Heart right ventricle (tissue), 16 donors: ENCODE results near the gene MCTP1. TPM values are rescaled to one million over a fixed set of nuclear protein-coding genes. Genes with fewer than 3 reads are reported as not detected.

Source experiments
- ATAC-seq, 8 donors: fragments of 200-7000 bp; cut with Tn5 transposase; one replicate each; pipeline ENCODE4 v1.9.1; 2020; ENCODE audit warnings: mild to moderate bottlenecking in 8 of 8, moderate library complexity in 8 of 8, moderate number of reproducible peaks in 1 of 8
- DNase-seq, 2 donors: peaks; one replicate each; pipeline ENCODE4 v3.0.0-alpha.2; 2020
- H3K27ac ChIP-seq, 10 donors: fragments of 200-600 bp; sonication (generic) in 2 of 10; one replicate each; pipeline versions ENCODE4 v1.5.0 to v1.8.0; 2020 to 2022; ENCODE audit warnings: mild to moderate bottlenecking in 3 of 10
- H3K27me3 ChIP-seq, 7 donors: fragments of 200-600 bp; one replicate each; pipeline ENCODE4 v1.8.0; 2021 to 2022; ENCODE audit warnings: mild to moderate bottlenecking in 2 of 7
- H3K36me3 ChIP-seq, 9 donors: fragments of 200-600 bp; sonication (generic) in 1 of 9; one replicate each; pipeline versions ENCODE4 v1.5.0 to v1.8.0; 2020 to 2022; ENCODE audit warnings: mild to moderate bottlenecking in 2 of 9
- H3K4me1 ChIP-seq, 9 donors: fragments of 200-600 bp; sonication (generic) in 1 of 9; one replicate each; pipeline versions ENCODE4 v1.5.0 to v1.8.0; 2020 to 2022; ENCODE audit warnings: mild to moderate bottlenecking in 4 of 9
- H3K4me3 ChIP-seq, 10 donors: fragments of 200-600 bp; sonication (generic) in 2 of 10; one replicate each; pipeline versions ENCODE4 v1.5.0 to v1.8.0; 2020 to 2022; ENCODE audit warnings: mild to moderate bottlenecking in 7 of 10, moderate library complexity in 2 of 10
- H3K9me3 ChIP-seq, 11 donors: fragments of 200-600 bp in 10 of 11; sonication (generic) in 2 of 11; one replicate each; pipeline versions ENCODE4 v1.5.0 to v1.8.0; 2013 to 2022; ENCODE audit warnings: mild to moderate bottlenecking in 2 of 11, control low read depth in 1 of 11, moderate library complexity in 1 of 11
- CTCF ChIP-seq, 9 donors: fragments of 200-600 bp; sonication (generic) in 2 of 9; IDR thresholded peaks; one replicate each; pipeline versions ENCODE4 v1.5.0 to v1.8.0; 2021 to 2022; ENCODE audit warnings: antibody characterized with exemption in 9 of 9, mild to moderate bottlenecking in 5 of 9, moderate library complexity in 1 of 9
- WGBS, 2 donors: extraction: QIAGEN DNeasy Blood & Tissue Kit; methylation state at CpG; one replicate each; pipeline ENCODE4 v1.1.7; 2013; ENCODE audit warnings: inconsistent platforms in 1 of 2; 5-methylcytosine and 5-hydroxymethylcytosine counted together
- intact Hi-C, 10 donors: fragments of 100-400 bp; cut with DNase I; formaldehyde crosslinking; loops; one replicate each; pipeline versions ENCODE4 v1.11.1 to v1.14.2; 2022
- polyA plus RNA-seq, 2 donors: library from polyadenylated mRNA; stranded (reverse); fragments of 200-250 nt; gene quantifications; one replicate each; pipeline ENCODE4 v1.2.3, GENCODE V29; 2013
- total RNA-seq, 10 donors: library from RNA; stranded (reverse); fragmentation: NEBNext Ultra II Directional in 3 of 10; extraction: Animal tissue kit (Norgen Biotek cat#: 25700) in 3 of 10; gene quantifications; one replicate each; pipeline versions ENCODE4 v1.2.1 to v1.2.4, GENCODE V29; 2021 to 2023
- donor health status: Arrhythmogenic right ventricular cardiomyopathy.
- donor health status: ischemic (EF 13 %, LVEDD 7.1; RV severe dilation, severe dysfunction).
- donor health status: healthy with polysubstance abuse.
- donor health status: DM: no; HTN: yes; CAD: no.
- donor health status: DM: no; HTN: no; CAD: no.
- donor health status: ischemic (EF 25% LVEDD 6.9; RV normal size, moderate dysfunction).
- donor health status: ischemic (EF 25% LVEDD 5.7; RV mildly dilated, moderate dysfunction).
- donor health status: healthy.
- donor health status: DM: yes; HTN: yes; CAD: no.
- donor health status: Ischemic cardiomyopathy.
- donor health status: ischemic (EF 35%, LVEDD 5.7; RV mildly dilated, moderate dysfunction).
- donor health status: nonischemic (EF 11% LVEDD 7.7; RV severe dilation, severe dysfunction).
- donor health status: DM: yes; HTN: yes; CAD: no.
- donor health status: PGD.
- donor health status: ischemic (EF 29% LVEDD 5.4; RV normal size, mild dysfunction).
- donor health status: nonischemic (EF 23%, LVEDD 6.1; RV moderate dilation, normal function).

The MCTP1 gene
- total and polyA plus RNA-seq, 12 donors, result 1.3 to 19.7 (median 5.3) TPM

GRCh38 chr5:95229646-95230045 lies 55.2 kb downstream of the MCTP1 start:
- Histone ChIP-seq H3K4me3 (no peak overlapping the region), H3K9me3 (peaks cover 0 to 22% (median 4%) of the 10 kb centered on the region in 11 donors), H3K36me3 (no peaks in the 10 kb centered on the region), H3K27me3 (no peaks in the 10 kb centered on the region), H3K27ac (no peak overlapping the region), H3K4me1 (no peaks in the 10 kb centered on the region)
- intact Hi-C loops, result loop anchor here in 1 of 10 donors (10.0 kb wide), 1 partner anchor 265 kb away; no protein-coding TSS in a partner anchor
- TF ChIP-seq CTCF (IDR thresholded peaks at IDR 0.05), result no peak
- ATAC-seq, result no peak
- DNase-seq, result no peak
- WGBS, 2 donors, result 93 to 98% methylated on average over 2 of the region's 2 CpGs

GRCh38 chr5:95224701-95225459 lies 60.0 kb downstream of the MCTP1 start:
- no peaks in the 10 kb centered on the region for H3K27me3 ChIP-seq
- H3K4me1 ChIP-seq, result no peaks in the 10 kb centered on the region
- DNase-seq (no peak), ATAC-seq (no peak)
- no peaks in the 10 kb centered on the region for H3K36me3 ChIP-seq
- intact Hi-C loops, result no loop called here
- H3K27ac ChIP-seq, result no peak overlapping the region
- H3K9me3 ChIP-seq, result peaks cover 0 to 2% (median 0%) of the 10 kb centered on the region in 11 donors
- H3K4me3 ChIP-seq, result no peak overlapping the region
- no peak for TF ChIP-seq CTCF (IDR thresholded peaks at IDR 0.05)

- no peak for ATAC-seq
- H3K4me1 ChIP-seq, result no peaks in the 10 kb centered on the region
- intact Hi-C loops, result no loop called here
- H3K36me3 ChIP-seq, result no peaks in the 10 kb centered on the region
- no peak overlapping the region for H3K27ac ChIP-seq
- no peak for TF ChIP-seq CTCF (IDR thresholded peaks at IDR 0.05)
- DNase-seq, result no peak
- no peak overlapping the region for H3K4me3 ChIP-seq
- H3K27me3 ChIP-seq, result no peaks in the 10 kb centered on the region
- peaks cover 0 to 2% (median 0%) of the 10 kb centered on the region in 11 donors for H3K9me3 ChIP-seq
- 90% methylated on average over 2 of the region's 2 CpGs for WGBS, 2 donors
Measured at GRCh38 chr5:95223566-95224258, 61.2 kb downstream of the MCTP1 start.

GRCh38 chr5:95222836-95223235 lies 62.1 kb downstream of the MCTP1 start:
- H3K4me3 ChIP-seq, result no peak overlapping the region
- no peak for DNase-seq
- ATAC-seq, result no peak
- H3K4me1 ChIP-seq, result no peaks in the 10 kb centered on the region
- H3K27ac ChIP-seq, result no peak overlapping the region
- no peak for TF ChIP-seq CTCF (IDR thresholded peaks at IDR 0.05)
- intact Hi-C loops, result no loop called here
- no peaks in the 10 kb centered on the region for H3K36me3 ChIP-seq
- no peaks in the 10 kb centered on the region for H3K27me3 ChIP-seq
- H3K9me3 ChIP-seq, result peaks cover 0 to 2% (median 0%) of the 10 kb centered on the region in 11 donors
- 89% methylated on average over 2 of the region's 2 CpGs for WGBS, 2 donors
